Sigmoid colon (tissue), 7 donors: ENCODE data around the gene SLC17A8. TPM values are rescaled to one million over a fixed set of nuclear protein-coding genes. Genes with fewer than 3 reads are reported as not detected.

Experiments
- DNase-seq: peaks from one replicate; pipeline ENCODE4 v3.0.0-alpha.2; 2019
- H3K27ac ChIP-seq, 4 donors: fragments of 200-600 bp; sonication (generic); one replicate each; pipeline ENCODE4 v1.5.1; 2016 to 2019; ENCODE audit warnings: mild to moderate bottlenecking in 1 of 4
- H3K27me3 ChIP-seq, 3 donors: fragments of 200-600 bp; sonication (generic); one replicate each; pipeline ENCODE4 v1.5.1; 2019; ENCODE audit warnings: mild to moderate bottlenecking in 1 of 3
- H3K36me3 ChIP-seq, 4 donors: fragments of 200-600 bp; sonication (generic); one replicate each; pipeline ENCODE4 v1.5.1; 2016 to 2019
- H3K4me1 ChIP-seq, 4 donors: fragments of 200-600 bp; sonication (generic); one replicate each; pipeline ENCODE4 v1.5.1; 2017 to 2019
- H3K4me3 ChIP-seq, 4 donors: fragments of 200-600 bp; sonication (generic); one replicate each; pipeline ENCODE4 v1.5.1; 2017 to 2019; ENCODE audit warnings: mild to moderate bottlenecking in 2 of 4, moderate library complexity in 1 of 4
- H3K9me3 ChIP-seq, 4 donors: fragments of 200-600 bp in 3 of 4; sonication (generic) in 3 of 4; one replicate each; pipeline versions ENCODE4 v1.5.1 to v1.6.1; 2013 to 2019
- CTCF ChIP-seq, 4 experiments: fragments of 450-650 bp in 3 of 4; fragments of 200-600 bp in 1 of 4; IDR thresholded peaks; one replicate each; pipeline ENCODE4 v1.5.1; 2016 to 2019; ENCODE audit warnings: antibody characterized with exemption in 4 of 4, mild to moderate bottlenecking in 3 of 4, moderate library complexity in 2 of 4
- EP300 ChIP-seq, 4 donors: sonication (generic); formaldehyde crosslinking; IDR thresholded peaks; one replicate each; pipeline ENCODE4 v1.6.1; 2017; ENCODE audit warnings: antibody characterized with exemption in 4 of 4
- POLR2A ChIP-seq, 2 donors: fragments of 450-650 bp; IDR thresholded peaks; one replicate each; pipeline ENCODE4 v1.6.1; 2016; ENCODE audit warnings: antibody characterized with exemption in 2 of 2, mild to moderate bottlenecking in 2 of 2, moderate library complexity in 2 of 2
- POLR2AphosphoS5 ChIP-seq, 4 donors: sonication (generic); formaldehyde crosslinking; IDR thresholded peaks; one replicate each; pipeline ENCODE4 v1.6.1; 2017; ENCODE audit warnings: antibody characterized with exemption in 4 of 4
- WGBS, 2 donors: extraction: QIAGEN DNeasy Blood & Tissue Kit; methylation state at CpG; one replicate each; pipeline ENCODE4 v1.1.7; 2013; 5-methylcytosine and 5-hydroxymethylcytosine counted together
- intact Hi-C: fragments of 100-400 bp; cut with DNase I; formaldehyde crosslinking; loops from one replicate; pipeline ENCODE4 v1.15.1; 2023
- polyA plus RNA-seq, 3 donors: library from polyadenylated mRNA; stranded (reverse); fragments of 200-250 nt; gene quantifications; one replicate each; pipeline ENCODE4 v1.2.3, GENCODE V29; 2013
- total RNA-seq, 4 donors: library from RNA; depleted of rRNA; stranded (reverse); fragments of >200 nt; gene quantifications; one replicate each; pipeline ENCODE4 v1.1.0, GENCODE V29; 2016
- donor health status: healthy with polysubstance abuse.
- donor health status: Bipolar disorder and iron deficiency.
- donor health status: healthy.

Gene SLC17A8
- total and polyA plus RNA-seq, 7 donors, result 0.60 to 2.3 (median 0.90) TPM; not detected in 4

DNA sequence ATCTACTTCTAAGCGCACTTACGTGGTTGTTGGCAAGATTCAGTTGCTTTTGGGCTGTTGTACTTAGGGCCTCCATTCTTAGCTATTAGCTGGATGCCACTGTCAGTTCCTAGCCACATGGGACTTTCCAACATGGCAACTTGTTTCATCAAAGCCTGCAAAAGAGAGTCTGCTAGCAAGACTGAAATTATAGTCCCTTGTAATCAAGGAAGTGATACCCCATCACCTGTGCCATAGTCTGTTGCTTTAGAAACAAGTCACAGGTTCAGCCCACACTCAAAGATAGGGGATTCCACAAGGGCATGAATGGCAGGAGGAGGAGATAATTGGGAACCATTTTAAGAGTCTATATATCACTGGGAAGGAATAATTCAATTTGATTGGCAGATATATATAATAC lies 27.1 kb upstream of the SLC17A8 start:
- Histone ChIP-seq H3K9me3 (no peaks in the 10 kb centered on the region), H3K27me3 (no peaks in the 10 kb centered on the region), H3K27ac (no peak overlapping the region), H3K36me3 (peaks cover 0 to 66% (median 14%) of the 10 kb centered on the region in 4 donors), H3K4me3 (no peak overlapping the region), H3K4me1 (no peaks in the 10 kb centered on the region)
- 91 to 93% methylated on average over 2 of the region's 2 CpGs for WGBS, 2 donors
- intact Hi-C loops, result loop anchor here (10.0 kb wide), 1 partner anchor 95 kb away; no protein-coding TSS in a partner anchor
- TF ChIP-seq POLR2A (IDR thresholded peaks at IDR 0.05) (no peak), POLR2AphosphoS5 (IDR thresholded peaks at IDR 0.05) (no peak), EP300 (IDR thresholded peaks at IDR 0.05) (no peak), CTCF (IDR thresholded peaks at IDR 0.05) (no peak)
- no peak for DNase-seq

GRCh38 chr12:100331871-100332270 lies 25.0 kb upstream of the SLC17A8 start:
- TF ChIP-seq POLR2A (IDR thresholded peaks at IDR 0.05) (no peak), CTCF (IDR thresholded peaks at IDR 0.05) (no peak), POLR2AphosphoS5 (IDR thresholded peaks at IDR 0.05) (no peak), EP300 (IDR thresholded peaks at IDR 0.05) (no peak)
- Histone ChIP-seq H3K27ac (no peak overlapping the region), H3K4me3 (no peak overlapping the region), H3K9me3 (no peaks in the 10 kb centered on the region), H3K36me3 (peaks cover 0 to 68% (median 15%) of the 10 kb centered on the region in 4 donors), H3K4me1 (no peaks in the 10 kb centered on the region), H3K27me3 (no peaks in the 10 kb centered on the region)
- no peak for DNase-seq
- whole genome bisulfite sequencing, 2 donors, result 22 to 72% methylated on average over 1 of the region's 1 CpG
- intact Hi-C loops, result loop anchor here (10.0 kb wide), 1 partner anchor 97 kb away; no protein-coding TSS in a partner anchor

- intact Hi-C loops, result loop anchor here (10.0 kb wide), 1 partner anchor 98 kb away; no protein-coding TSS in a partner anchor
- H3K36me3 ChIP-seq, result peaks cover 0 to 69% (median 15%) of the 10 kb centered on the region in 4 donors
- no peak overlapping the region for H3K27ac ChIP-seq
- TF ChIP-seq CTCF (IDR thresholded peaks at IDR 0.05) (no peak), EP300 (IDR thresholded peaks at IDR 0.05) (no peak), POLR2AphosphoS5 (IDR thresholded peaks at IDR 0.05) (no peak), POLR2A (IDR thresholded peaks at IDR 0.05) (no peak)
- H3K9me3 ChIP-seq, result no peaks in the 10 kb centered on the region
- no peak overlapping the region for H3K4me3 ChIP-seq
- 23 to 72% methylated on average over 2 of the region's 2 CpGs for WGBS, 2 donors
- H3K4me1 ChIP-seq, result no peaks in the 10 kb centered on the region
- no peak for DNase-seq
- no peaks in the 10 kb centered on the region for H3K27me3 ChIP-seq
Measured at GRCh38 chr12:100332852-100333251, 24.0 kb upstream of the SLC17A8 start.

DNA sequence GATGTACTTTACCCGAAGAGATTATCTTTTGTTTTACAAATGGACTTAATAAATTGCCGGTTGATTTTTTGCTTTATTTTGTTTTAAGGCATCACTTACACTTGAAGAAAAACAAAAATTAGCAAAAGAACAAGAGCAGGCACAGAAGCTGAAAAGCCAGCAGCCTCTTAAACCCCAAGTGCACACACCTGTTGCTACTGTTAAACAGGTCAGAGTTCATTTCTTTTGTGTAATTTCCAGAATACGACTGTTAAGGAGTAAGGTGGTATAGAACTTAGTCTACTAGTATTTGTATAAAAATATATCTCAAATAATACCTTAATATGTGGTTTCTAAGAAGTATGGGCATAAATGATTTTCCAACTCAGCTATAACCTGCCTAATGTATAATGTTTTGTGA lies 19.6 kb upstream of the SLC17A8 start:
- 26 to 62% methylated on average over 3 of the region's 3 CpGs for WGBS, 2 donors
- no peaks in the 10 kb centered on the region for H3K4me1 ChIP-seq
- no peaks in the 10 kb centered on the region for H3K9me3 ChIP-seq
- H3K27me3 ChIP-seq, result no peaks in the 10 kb centered on the region
- no peak for TF ChIP-seq CTCF (IDR thresholded peaks at IDR 0.05)
- no peak for TF ChIP-seq POLR2AphosphoS5 (IDR thresholded peaks at IDR 0.05)
- TF ChIP-seq EP300 (IDR thresholded peaks at IDR 0.05), result no peak
- no peak for TF ChIP-seq POLR2A (IDR thresholded peaks at IDR 0.05)
- no peak overlapping the region for H3K4me3 ChIP-seq
- H3K36me3 ChIP-seq, result peaks cover 0 to 75% (median 13%) of the 10 kb centered on the region in 4 donors
- intact Hi-C loops, result loop anchor here (10.0 kb wide), 1 partner anchor 102 kb away; no protein-coding TSS in a partner anchor
- H3K27ac ChIP-seq, result no peak overlapping the region
- DNase-seq, result no peak

DNA sequence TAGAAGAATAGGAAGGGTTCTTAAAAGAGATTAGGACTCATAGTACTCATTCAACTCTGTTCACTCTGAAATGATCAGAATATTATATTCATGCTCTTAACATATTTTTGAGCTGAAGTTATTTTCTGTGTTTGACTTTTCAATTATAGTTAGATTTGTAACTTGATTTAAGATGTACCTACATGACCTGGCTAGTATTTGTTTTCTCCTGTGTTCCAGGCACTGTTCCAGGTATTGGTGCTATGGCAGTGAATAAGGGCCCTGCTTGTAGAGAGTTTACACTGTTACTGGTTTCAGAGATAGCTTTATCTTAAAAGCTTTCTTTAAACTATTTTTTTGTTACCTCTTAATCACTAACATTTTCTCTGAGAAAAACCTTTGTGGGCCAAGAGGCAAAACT lies 19.1 kb upstream of the SLC17A8 start:
- no peaks in the 10 kb centered on the region for H3K4me1 ChIP-seq
- H3K36me3 ChIP-seq, result peaks cover 0 to 75% (median 13%) of the 10 kb centered on the region in 4 donors
- no peak overlapping the region for H3K4me3 ChIP-seq
- DNase-seq, result no peak
- H3K27me3 ChIP-seq, result no peaks in the 10 kb centered on the region
- TF ChIP-seq CTCF (IDR thresholded peaks at IDR 0.05) (no peak), POLR2A (IDR thresholded peaks at IDR 0.05) (no peak), POLR2AphosphoS5 (IDR thresholded peaks at IDR 0.05) (no peak), EP300 (IDR thresholded peaks at IDR 0.05) (no peak)
- intact Hi-C loops, result loop anchor here (10.0 kb wide), 1 partner anchor 103 kb away; no protein-coding TSS in a partner anchor
- no peak overlapping the region for H3K27ac ChIP-seq
- H3K9me3 ChIP-seq, result no peaks in the 10 kb centered on the region
